Dedifferentiated amniotic fluid mesenchymal stem cell (primary cell): ENCODE results near the gene SHC3.
A peak's percentile ranks its signal among the peaks of the same experiment; 100 is the strongest.

ENCODE experiments used
- DNase-seq: peaks from one replicate; pipeline ENCODE4 v3.0.0-alpha.2; 2016; ENCODE audit errors: extremely low spot score

SHC3 gene

DNA sequence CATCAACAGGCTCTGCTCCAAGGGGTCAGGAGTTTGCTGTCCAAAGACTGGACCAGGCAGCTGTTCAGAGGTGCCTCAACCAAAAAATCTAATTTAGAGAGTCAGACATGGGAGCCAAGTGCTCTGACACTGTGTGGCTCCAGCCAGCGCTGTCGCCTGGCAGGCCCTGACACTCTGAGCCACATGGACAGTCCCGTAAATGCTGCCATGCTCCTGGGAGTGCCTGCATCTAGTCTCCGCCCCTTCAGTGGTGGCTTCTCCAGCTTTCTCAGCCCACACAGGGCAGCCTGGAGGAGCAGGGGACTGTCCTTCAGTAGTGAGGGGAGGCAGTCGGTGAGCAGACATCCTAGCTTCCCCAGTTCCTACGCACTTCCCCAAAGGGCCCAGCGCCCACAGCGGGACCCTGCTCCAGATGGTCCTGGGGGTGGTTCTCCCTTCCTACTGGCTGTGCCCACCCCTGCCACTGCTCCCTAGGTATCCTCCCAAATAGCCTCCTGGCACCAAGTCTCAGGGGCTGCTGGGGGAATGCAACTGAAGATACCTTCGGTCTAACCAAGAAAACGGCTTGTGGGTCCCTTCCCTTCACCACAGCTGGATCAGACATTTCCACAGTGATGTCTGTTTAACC, 72.3 kb downstream of the SHC3 start:
- DNase-seq: no peak

GRCh38 chr9:89104821-89105220, 73.8 kb downstream of the SHC3 start:
- DNase-seq: no peak

GRCh38 chr9:89097219-89097618, 81.4 kb downstream of the SHC3 start:
- no peak for DNase-seq

DNA sequence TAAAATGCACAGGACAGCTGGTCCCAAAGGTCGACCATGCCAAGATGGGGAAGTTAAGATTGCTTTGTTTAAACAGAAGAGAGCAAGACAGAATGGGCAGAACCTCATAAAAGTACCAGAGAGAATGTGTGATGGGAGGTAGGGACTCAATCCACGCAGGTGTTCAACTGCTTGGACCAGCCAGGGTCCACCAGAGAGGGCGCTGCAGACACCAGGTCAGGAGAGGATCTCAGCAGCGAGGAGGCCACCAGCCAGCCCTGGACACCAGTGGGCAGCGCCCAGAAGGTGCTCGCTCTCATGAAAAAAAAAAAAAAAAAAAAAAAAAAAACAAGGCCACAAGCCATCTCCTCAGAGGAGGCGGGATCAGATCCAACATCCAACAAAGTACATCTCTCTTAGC, 81.8 kb downstream of the SHC3 start:
- no peak for DNase-seq

DNA sequence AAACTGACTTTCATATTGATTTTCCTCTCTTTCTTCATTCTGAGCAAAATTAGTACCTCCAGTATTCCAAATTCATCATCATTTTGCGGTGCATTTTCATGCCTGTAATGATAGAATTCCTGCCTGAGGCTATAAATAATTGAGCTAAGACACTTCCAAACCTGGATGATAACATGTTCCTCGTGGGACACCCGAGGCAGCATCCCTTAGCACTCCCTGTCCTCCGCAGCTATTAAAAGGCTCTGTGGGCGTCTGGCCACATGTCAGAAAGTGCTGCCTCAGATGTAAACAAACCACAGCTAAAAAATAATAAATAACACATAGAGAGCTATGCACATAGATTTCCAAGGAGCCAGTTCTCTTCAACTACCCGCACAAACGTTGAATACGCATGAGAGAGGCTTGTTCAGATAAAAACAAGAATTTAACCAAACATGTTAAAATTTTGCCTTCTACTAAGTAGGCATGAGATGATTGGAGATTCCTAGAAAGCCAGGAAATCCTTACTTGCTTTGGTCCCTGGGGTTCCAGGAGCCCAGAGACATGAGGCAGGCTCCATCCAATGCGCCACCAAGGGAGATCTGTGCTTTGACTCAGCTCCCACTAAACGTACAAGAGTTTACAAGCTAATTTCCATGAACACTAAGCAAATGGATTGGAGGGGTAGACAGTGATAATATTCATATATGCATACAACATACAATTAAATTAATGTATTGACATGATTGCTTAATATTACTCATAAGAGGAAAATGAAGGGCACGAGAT, 82.7 kb downstream of the SHC3 start:
- no peak for DNase-seq

GRCh38 chr9:89093201-89093975, 85.2 kb downstream of the SHC3 start:
- DNase-seq: no peak

DNA sequence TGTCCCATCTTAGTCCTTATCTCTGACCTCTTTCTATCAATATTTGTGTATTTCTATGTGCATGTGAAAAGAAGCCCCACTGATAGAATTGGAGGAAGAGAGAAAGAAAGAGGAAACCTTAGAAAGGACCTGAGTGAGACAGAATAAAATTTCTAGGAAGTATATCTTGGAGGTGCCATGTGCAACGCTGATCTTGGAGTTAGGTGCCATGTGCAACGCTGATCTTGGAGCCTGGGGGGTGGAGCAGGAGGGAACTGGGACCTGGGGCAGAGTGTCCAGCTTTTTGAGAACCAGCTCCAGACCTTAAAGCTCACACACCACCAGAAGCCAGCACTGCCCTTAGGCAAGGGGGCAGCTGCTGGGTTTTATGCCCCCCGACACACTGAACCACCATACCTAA, 89.4 kb downstream of the SHC3 start:
- DNase-seq: no peak

- DNase-seq: no peak
These were observed 95.0 kb downstream of the SHC3 start for GRCh38 chr9:89083626-89084025.

GRCh38 chr9:89080193-89080592, 98.4 kb downstream of the SHC3 start:
- no peak for DNase-seq

GRCh38 chr9:89079391-89079790, 99.2 kb downstream of the SHC3 start:
- no peak for DNase-seq

DNA sequence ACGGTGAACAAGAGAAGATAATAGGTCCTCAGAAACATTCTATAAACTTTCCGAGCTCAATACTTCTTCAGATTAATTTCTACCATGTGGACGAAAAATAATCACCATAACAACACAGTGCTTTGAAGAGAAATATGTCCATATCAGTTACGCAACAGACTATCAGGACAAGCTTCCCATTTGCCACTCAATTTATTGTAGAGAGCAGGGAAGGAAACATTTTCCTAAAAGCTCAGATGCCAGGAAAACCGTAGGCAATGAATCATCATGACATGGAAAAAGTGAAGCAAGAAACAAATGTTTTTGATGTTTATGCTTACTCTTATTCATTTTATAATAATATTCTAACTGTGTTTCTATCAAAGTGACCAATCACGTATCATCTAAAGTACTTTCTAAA, 99.8 kb downstream of the SHC3 start:
- DNase-seq: peak; percentile 75

- DNase-seq: no peak
These were observed 100.2 kb downstream of the SHC3 start for GRCh38 chr9:89078421-89078820.

DNA sequence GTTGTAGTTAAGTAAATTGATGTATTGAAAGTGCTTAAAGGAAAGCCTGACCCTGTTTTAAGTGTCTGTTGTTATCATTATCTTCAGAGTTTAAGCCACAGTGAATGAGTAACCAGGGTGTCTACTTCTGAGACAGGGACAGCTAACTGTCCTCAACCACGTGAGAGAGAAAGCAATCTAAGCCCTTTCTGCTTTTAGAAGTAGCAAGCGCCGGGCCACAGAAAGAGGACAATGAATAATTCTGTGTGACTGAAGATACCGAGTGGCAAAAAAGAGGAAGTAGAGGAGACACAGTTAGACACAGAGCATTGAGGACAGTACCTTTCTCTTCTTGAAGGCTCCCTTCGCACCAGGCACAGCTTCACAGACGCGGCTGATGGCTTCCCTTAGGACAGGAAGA, 101.1 kb downstream of the SHC3 start:
- DNase-seq: no peak

GRCh38 chr9:89073397-89073796, 105.2 kb downstream of the SHC3 start:
- no peak for DNase-seq

DNA sequence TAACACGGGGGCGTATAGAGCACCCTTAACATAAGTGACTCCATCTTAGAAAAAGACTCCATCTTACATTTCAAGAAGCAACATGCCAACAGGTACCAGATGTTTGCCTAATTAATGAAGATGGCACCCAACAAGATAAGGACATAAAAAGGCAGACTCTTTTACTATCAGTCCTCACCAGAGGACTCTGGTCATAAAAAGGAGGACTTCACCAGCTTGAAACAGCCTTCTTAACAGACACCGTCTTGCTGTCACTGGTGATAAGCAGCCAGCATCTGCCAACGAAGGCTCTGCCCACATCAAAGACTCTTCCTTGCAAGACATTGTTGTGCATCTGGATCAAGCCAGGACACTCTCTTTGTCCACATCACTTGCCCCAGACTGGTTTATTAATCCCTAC, 107.0 kb downstream of the SHC3 start:
- no peak for DNase-seq

GRCh38 chr9:89066835-89067234, 111.8 kb downstream of the SHC3 start:
- DNase-seq: no peak

GRCh38 chr9:89065921-89066320, 112.7 kb downstream of the SHC3 start:
- no peak for DNase-seq

DNA sequence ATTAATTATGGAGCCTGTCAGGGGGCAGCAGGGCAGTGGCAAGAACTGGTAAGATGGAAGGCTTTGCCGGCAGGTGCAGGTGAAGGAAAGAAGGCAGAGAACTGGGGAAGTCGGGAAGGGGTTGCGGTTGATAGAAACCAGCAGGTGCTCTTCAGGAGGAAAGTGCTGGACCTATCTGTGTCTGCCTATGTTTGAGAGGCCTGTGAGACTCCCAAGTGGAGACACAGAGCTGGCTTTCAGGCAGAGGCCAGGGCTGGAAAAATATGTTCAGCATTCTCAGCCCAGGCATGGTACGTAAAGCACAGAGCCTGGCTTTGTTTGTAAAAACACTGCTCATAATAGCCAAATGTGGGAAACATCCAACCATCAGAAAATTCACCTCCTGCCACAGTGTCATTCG, 117.8 kb downstream of the SHC3 start:
- DNase-seq: no peak

DNA sequence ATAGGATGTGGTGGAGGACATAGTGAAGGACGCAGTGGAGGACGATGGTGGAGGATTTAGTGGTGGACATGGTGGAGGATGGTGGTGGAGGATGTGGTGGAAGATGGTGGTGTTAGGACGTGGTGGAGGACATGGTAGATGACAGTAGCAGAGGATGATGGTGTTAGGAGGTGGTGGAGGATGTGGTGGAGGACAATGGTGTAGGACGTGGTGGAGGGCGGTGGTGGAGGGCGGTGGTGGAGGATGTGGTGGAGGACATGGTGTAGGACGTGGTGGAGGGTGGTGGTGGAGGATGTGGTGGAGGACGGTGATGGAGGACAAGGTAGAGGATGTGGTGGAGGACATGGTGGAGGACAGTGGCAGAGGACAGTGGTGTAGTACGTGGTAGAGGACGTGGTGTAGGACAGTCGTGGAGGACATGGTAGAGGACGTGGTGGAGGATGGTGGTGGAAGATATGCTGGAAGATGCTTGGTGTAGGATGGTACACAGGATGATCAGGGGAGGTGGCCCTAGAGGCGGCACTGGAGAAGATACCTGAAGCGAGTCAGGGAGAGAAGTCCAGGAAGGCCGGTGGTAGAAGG, 118.6 kb downstream of the SHC3 start:
- no peak for DNase-seq

GRCh38 chr9:89058906-89059305, 119.7 kb downstream of the SHC3 start:
- no peak for DNase-seq

DNA sequence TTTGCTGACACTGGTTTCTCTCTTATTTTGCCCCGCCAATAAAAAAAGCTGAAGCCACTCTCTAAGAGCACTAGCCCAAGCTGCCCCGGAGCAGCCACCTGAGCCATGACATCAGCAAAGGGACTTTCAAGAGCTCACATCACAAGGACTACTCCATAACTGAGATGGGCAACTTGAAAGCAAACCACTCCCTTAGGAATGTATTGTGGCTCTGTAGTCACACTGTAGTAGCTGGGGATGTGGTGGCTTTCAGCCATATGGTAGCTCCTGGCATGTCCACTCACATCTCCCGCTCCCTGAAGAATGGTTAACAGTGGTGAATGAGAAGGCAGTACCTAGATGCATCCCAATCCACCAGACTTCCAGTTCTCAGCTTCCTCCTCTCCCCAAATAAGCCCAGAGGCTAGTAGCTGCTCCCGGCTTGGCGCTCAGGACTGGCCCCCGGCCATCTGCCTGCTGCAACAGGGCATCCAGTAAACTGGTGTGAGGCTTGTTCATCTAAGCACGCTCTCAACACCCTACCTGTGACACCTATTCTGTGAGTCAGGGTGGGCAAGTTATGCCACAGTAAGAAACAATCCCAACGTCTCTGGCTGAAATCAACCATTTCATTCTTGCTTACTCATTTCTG, 123.6 kb downstream of the SHC3 start:
- no peak for DNase-seq

- DNase-seq: no peak
These were observed 125.3 kb downstream of the SHC3 start for GRCh38 chr9:89053301-89053700.
